NCI-H2029 treated with DMSO at 0.1 percent for 48 hours (cell line): ENCODE measurements around the gene BMP8A.
A peak's percentile ranks its signal among the peaks of the same experiment; 100 is the strongest.

ENCODE experiments used
- DNase-seq: peaks from one replicate; lab custom pipeline; 2025; lab: John Stamatoyannopoulos, UW

The BMP8A gene

GRCh38 chr1:39571178-39571483, 79.7 kb downstream of the BMP8A start:
- no peak for DNase-seq

- DNase-seq, result no peak
Measured at GRCh38 chr1:39572379-39573096, 81.1 kb downstream of the BMP8A start.

- DNase-seq, result no peak
Measured at GRCh38 chr1:39573097-39573465, 81.6 kb downstream of the BMP8A start.

- DNase-seq, result no peak
Measured at GRCh38 chr1:39573736-39574624, 82.5 kb downstream of the BMP8A start.

GRCh38 chr1:39574646-39575045, 83.2 kb downstream of the BMP8A start:
- peak; percentile 91 for DNase-seq
